Inferior parietal cortex (tissue), 1 donor: ENCODE results near the gene EHD1.
"Not testable (repeated sequence)": the region's sequence is repeated elsewhere in the genome, so short reads cannot be mapped to it uniquely, and the experiment has no call there.

ENCODE experiments used
- DNase-seq: peaks from one replicate; pipeline ENCODE4 v3.0.0-alpha.2; 2016; ENCODE audit errors: extremely low spot score

Gene EHD1

DNA sequence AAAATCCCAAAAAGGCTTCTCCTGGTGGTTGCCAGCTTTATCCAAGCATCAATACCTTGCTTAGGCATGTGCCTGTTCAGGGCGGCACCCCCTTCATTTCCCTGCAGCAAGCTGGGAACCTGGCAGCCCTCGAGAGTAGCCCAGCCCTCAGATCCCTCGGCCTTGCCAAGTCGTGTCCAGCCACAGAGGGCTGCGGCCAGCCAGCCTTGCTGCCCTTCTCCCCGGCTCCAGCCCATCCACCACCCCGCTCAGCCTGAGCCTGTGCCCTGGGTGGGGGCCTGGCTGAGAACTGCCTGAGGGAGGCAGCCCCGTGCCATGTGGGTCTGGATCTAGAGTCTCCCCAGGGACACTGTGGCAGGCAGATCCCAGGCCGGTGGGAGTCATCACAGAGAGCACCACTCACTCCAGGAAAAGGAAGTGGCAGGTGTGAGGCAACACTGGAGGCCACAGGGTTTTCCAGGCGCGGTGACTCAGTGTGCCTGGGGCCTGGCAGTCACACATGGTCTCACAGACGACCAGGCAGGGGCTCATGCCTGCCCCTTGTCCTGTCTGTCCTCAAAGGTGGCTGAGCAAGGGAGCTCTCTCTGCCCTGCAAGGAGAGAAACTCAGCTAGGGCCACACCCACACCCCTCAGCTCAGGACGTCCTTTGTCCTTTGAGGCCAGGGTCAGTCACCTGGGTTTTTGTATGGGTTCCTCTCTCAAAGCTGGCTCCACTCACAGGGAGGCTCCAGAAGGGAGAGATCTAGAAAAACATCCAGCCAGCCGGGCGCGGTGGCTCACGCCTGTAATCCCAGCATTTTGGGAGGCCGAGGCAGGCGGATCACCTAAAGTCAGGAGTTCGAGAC is 21.8 kb downstream of the EHD1 start:
- DNase-seq, result no peak

DNA sequence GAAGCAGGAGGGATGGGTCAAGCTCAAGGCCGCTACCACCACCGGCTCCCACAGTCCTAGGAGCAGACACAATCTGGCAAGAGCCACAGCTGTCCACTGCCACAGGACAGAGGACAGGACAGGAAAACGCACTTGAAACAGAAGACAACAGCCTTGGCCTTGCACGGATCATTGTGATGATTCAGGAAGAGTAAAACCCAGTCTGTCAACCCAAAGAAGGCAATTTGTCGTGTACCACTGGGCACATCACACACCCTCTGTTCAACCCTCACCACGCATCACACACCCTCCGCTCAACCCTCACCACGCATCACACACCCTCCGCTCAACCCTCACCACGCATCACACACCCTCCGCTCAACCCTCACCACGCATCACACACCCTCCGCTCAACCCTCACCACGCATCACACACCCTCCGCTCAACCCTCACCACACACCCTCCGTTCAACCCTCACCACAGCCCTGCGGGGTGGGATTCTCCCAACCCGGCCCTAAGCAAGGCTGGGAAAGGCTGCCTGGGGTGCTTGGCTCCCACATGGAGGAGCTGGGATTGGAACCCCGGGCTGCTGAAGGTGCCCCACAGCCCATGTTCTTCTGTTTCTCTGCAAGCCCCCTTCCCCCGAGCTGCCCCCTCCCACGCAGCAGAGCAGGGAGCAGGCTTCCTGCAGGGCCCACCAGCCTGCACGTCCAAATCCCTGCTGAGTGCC is 22.7 kb downstream of the EHD1 start:
- DNase-seq, result no peak

DNA sequence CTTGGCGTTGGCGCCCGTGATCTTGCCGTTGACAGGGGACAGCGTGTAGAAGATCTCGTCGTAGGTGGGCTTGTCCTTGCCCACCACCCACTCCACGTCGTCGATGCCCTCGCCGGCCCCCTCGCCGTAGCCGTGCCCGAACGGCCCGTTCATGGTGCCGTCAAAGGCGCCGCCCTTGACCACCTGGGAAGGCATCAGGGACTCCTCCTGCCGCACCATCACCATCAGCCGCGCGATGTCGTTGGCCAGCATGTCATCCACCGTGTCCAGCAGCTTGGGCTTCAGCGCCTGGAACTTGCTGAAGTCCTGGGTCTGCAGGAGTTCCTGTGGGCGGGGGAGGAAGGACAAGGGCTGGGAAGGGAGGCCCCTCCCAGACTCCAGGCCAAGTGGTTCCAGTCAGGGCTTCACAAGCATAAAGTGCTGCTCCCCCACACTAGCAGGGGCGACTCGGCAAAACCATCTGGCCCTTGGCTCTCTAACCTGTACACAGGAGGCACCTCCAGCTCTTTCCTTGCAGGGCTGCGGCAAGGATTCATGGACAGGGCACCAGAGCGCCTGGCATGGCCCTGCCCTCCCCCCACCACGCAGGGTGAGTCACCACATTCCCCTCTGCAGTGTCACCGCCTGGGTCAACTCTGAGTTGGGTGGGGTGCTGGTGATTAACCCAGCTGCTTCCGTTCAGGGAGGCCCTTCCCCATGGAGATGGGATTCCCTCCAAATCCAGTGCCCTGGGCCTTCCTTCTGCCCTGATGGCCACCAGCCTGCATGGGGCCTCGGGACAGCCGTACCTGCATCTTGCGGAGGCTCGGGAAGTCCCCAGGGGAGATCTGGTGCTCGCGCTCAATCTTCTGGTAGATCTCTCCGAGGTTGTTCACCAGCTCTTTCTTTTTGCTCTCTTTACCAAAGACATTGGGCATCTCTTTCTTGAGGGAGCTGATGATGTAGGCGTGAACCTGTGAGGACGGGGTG is 23.6 kb downstream of the EHD1 start:
- no peak for DNase-seq

GRCh38 chr11:64854157-64854533 is 24.3 kb downstream of the EHD1 start:
- no peak for DNase-seq

- no peak for DNase-seq
Measured at GRCh38 chr11:64853709-64854108, 24.7 kb downstream of the EHD1 start.

DNA sequence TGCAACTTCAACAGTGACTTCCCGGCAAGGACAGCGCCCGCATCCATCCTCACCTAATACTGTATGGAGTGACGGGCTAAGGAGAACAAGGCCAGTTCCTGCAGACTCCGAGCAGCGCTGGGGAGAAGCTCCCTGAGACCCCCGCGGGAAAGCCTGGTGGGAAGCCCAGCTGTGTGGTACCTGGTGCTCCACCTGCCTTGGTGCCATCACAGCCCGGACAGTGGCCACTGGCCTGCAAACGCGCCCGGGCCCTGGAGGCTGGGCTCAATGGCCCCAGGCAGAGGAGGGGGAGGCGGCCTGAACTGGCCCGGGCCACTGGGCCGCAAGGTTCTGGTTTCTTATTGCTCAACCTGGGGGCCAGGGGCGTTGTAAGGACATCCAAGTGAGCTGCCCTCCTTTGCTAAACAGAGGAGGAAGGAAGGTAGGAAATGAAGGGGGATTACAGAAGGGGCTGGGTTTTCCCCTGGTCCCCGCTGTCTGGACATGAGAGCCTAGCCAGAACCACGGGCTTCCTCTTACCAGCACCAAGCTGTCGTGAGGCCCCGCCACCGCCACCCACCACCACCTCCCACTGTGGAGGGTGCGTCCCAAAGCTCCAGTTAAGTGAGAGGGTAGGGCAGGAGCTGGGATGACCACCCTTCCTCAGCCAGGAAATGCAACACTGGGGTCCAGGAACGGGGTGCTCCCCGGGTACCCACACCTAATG is 25.5 kb downstream of the EHD1 start:
- no peak for DNase-seq

DNA sequence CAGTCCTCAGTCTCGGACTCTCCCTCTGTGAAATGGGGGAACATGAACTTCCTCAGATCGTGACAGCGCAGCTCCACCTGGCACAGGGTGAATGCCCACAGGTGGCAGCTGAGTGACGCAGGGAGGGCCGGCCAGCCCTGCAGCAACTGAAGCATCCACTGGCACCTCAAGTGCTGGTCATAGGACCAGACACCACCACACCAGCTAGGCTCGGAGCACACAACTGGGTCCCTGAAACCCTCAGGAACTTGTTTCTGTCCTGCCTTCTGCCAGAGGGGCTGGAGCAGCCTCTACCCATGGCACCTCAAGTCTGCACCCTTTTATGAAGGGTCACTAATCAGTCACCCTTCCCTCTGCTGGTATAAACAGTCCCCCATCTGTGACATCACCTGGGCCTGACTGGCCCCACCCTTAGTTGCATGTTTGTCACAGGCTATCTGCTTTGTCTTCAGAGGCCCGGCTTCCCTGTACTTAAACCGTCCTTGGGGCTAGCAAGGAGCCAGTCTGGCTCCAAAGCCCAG is 26.5 kb downstream of the EHD1 start:
- no peak for DNase-seq

GRCh38 chr11:64850979-64851567 is 27.3 kb downstream of the EHD1 start:
- DNase-seq, result no peak

GRCh38 chr11:64849598-64850356 is 28.6 kb downstream of the EHD1 start:
- DNase-seq, result no peak

DNA sequence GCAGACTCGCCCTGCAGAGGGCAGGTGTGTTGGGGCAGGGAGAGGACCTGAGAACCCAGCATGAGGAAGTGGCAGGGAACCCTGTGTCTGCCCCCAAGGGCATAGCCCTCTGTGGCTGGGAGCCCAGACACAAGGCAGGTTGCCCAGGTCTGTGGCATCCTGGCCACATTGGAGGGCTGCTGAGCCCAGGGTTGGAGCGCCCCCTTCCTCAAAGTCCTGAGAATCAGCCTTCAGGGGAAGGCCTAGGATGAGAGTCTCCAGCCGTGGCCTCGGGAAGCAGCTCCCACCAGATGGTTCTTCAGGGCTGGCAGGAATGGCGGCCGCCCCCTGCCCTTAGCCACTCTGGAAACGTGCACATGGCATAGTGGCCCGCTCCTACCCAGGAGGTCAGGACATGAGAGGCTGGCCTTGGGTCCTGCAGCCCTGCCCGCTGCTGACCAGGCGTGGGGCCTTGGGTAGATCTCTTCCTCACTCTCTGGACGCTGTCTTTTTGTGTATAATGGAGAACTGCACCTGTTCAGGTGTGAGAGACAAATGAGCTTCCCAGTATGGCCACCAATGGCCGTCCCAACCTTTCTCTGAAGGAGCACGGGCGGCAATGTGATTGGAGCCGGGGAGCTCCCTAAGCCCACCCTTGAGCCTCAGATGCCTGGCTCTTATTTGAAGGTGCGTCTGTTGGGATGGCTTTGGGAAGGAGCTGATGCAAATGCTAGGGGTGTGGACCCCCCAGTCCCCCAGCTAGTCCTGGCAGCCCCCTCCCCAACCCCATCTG is 29.4 kb downstream of the EHD1 start:
- DNase-seq, result no peak

GRCh38 chr11:64848214-64848825 is 30.1 kb downstream of the EHD1 start:
- DNase-seq, result no peak

DNA sequence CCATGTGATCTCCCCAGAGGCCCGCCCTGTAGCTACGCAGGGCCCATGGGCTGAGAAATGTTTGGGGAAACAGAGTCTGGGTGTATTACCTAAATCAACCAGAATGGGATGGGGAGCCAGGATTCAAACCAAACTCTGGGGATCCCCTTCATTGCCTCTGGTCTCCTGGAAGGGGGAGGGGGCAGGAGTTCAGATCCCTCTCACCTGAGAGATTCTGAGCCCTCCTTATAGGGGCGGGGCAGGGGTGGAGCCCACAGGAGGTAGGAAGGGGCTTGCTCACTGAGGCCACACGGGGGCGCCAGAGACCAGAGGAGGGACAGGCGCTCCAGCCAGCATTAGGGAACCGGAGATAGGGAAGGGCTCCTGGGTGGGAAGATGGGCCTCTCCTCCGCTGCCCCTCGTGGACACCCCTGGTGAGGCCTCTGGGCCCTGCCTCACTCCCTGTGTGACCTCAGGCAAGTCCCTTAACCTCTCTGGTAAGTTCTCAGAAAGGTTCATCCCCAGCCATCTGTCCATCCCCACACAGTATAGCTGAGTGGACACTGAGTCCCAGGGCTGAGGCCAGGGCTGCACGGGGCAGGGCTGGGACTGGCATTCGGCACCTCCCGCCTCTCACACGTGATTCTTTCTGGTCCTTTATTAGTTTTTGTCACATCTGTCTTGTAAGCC is 31.3 kb downstream of the EHD1 start:
- DNase-seq, result peak; percentile 96

GRCh38 chr11:64845776-64846129 is 32.7 kb downstream of the EHD1 start:
- DNase-seq, result not testable (repeated sequence)

- no peak for DNase-seq
Measured at GRCh38 chr11:64845129-64845775, 33.2 kb downstream of the EHD1 start.

GRCh38 chr11:64844330-64845128 is 33.9 kb downstream of the EHD1 start, which contains the start of gene CDC42BPG:
Gene CDC42BPG, minus strand, starts transcription at chr11:64844653. Its CDS starts 84 bp downstream, at chr11:64844569.
- no peak for DNase-seq

- DNase-seq, result no peak
Measured at GRCh38 chr11:64843686-64844329, 34.6 kb downstream of the EHD1 start.
